OCI-LY7 (cell line): ENCODE results near the gene SCD. TPM values are rescaled to one million over a fixed set of nuclear protein-coding genes. Genes with fewer than 3 reads are reported as not detected.
A peak's percentile ranks its signal among the peaks of the same experiment; 100 is the strongest.

ENCODE experiments used
- BruUV-seq: library from RNA; stranded (reverse); fragments of 400-500 nt; replicated peaks from 2 replicates; lab custom pipeline; 2021; lab: Mats Ljungman, UMichigan
- CTCF ChIA-PET: fragments of 300-600 bp; sonication (Branson Sonifier 250); formaldehyde crosslinking; loops from one replicate; lab custom pipeline; 2022; ENCODE audit warnings: antibody characterized with exemption; ENCODE audit not compliant: unreplicated experiment; lab: Charles Lee
- POLR2A ChIA-PET: fragments of 300-600 bp; sonication (Branson Sonifier 250); formaldehyde crosslinking; loops from one replicate; lab custom pipeline; 2022; ENCODE audit warnings: antibody characterized with exemption; lab: Charles Lee
- DNase-seq: peaks from one replicate; pipeline ENCODE4 v3.0.0-alpha.2; 2015; ENCODE audit warnings: low spot score
- H2AFZ ChIP-seq: fragments of 200-600 bp; sonication (generic), shearing (Covaris generic); 2 replicates; pipeline ENCODE4 v1.6.1; 2014; ENCODE audit warnings: mild to moderate bottlenecking, antibody characterized with exemption, low read length, moderate library complexity
- H3K27ac ChIP-seq: fragments of 200-600 bp; sonication (generic); 2 replicates; pipeline ENCODE4 v1.5.1; 2014; ENCODE audit warnings: mixed run types, low read depth, mild to moderate bottlenecking, moderate library complexity, low read length, inconsistent platforms; ENCODE audit not compliant: poor library complexity, severe bottlenecking
- H3K36me3 ChIP-seq: fragments of 200-600 bp; sonication (generic); 2 replicates; pipeline ENCODE4 v1.6.1; 2014; ENCODE audit warnings: mild to moderate bottlenecking, antibody characterized with exemption, low read length, moderate library complexity, mixed read lengths; ENCODE audit not compliant: insufficient read depth
- H3K4me1 ChIP-seq: fragments of 200-600 bp; sonication (generic); 2 replicates; pipeline ENCODE4 v1.5.1; 2014; ENCODE audit warnings: mild to moderate bottlenecking, low read length; ENCODE audit not compliant: insufficient read depth, poor library complexity, severe bottlenecking
- H3K4me2 ChIP-seq: fragments of 200-600 bp; sonication (generic); 2 replicates; pipeline ENCODE4 v1.6.1; 2014; ENCODE audit warnings: mild to moderate bottlenecking, low read length
- H3K4me3 ChIP-seq: fragments of 200-600 bp; sonication (generic); 2 replicates; pipeline ENCODE4 v1.5.1; 2014; ENCODE audit warnings: mild to moderate bottlenecking, low read depth, low read length; ENCODE audit not compliant: poor library complexity, severe bottlenecking
- H3K79me2 ChIP-seq: fragments of 200-600 bp; sonication (generic); 2 replicates; pipeline ENCODE4 v1.6.1; 2016; ENCODE audit warnings: low read depth, mild to moderate bottlenecking, low read length, moderate library complexity, mixed read lengths; ENCODE audit not compliant: insufficient read depth
- H3K9me2 ChIP-seq: fragments of 200-600 bp; sonication (generic); 2 replicates; pipeline ENCODE4 v1.6.1; 2016; ENCODE audit warnings: mild to moderate bottlenecking, low read length, mixed read lengths; ENCODE audit not compliant: insufficient read depth
- H3K9me3 ChIP-seq: fragments of 200-600 bp; sonication (generic); 2 replicates; pipeline ENCODE4 v1.6.1; 2014; ENCODE audit warnings: mild to moderate bottlenecking, mixed run types, low read length, mixed read lengths
- H4K20me1 ChIP-seq: fragments of 200-600 bp; sonication (generic); 2 replicates; pipeline ENCODE4 v1.6.1; 2014; ENCODE audit warnings: mild to moderate bottlenecking, antibody characterized with exemption, low read length, moderate library complexity, mixed read lengths; ENCODE audit not compliant: insufficient read depth
- EZH2phosphoT487 ChIP-seq: fragments of 200-600 bp; sonication (generic); IDR thresholded peaks from 2 replicates; pipeline ENCODE4 v1.6.1; 2018; ENCODE audit warnings: low read depth, borderline replicate concordance, mild to moderate bottlenecking, mixed run types, antibody characterized with exemption, low read length, moderate library complexity, mixed read lengths
- intact Hi-C: fragments of 100-400 bp; cut with micrococcal nuclease; formaldehyde crosslinking; loops from one replicate; pipeline ENCODE4 v1.10.0; 2022; ENCODE audit not compliant: unreplicated experiment
- total RNA-seq, 2 experiments: library from RNA; depleted of rRNA in 1 of 2; stranded (reverse); fragments of >200 nt in 1 of 2; shearing (Covaris generic) in 1 of 2; gene quantifications; 2 replicates each; pipeline ENCODE4 v1.2.3, GENCODE V29; 2014 to 2022
- TF ChIP-seq, protein P1 (sequence below): fragments of 200-600 bp; sonication (generic); conservative IDR thresholded peaks from 2 replicates; pipeline ENCODE4 v1.5.1; 2014; ENCODE audit warnings: mild to moderate bottlenecking, antibody characterized with exemption, low read length, moderate library complexity, mixed read lengths

The SCD gene
- total RNA-seq, 2 experiments from 2014 or later = 76.8 to 327 TPM

DNA sequence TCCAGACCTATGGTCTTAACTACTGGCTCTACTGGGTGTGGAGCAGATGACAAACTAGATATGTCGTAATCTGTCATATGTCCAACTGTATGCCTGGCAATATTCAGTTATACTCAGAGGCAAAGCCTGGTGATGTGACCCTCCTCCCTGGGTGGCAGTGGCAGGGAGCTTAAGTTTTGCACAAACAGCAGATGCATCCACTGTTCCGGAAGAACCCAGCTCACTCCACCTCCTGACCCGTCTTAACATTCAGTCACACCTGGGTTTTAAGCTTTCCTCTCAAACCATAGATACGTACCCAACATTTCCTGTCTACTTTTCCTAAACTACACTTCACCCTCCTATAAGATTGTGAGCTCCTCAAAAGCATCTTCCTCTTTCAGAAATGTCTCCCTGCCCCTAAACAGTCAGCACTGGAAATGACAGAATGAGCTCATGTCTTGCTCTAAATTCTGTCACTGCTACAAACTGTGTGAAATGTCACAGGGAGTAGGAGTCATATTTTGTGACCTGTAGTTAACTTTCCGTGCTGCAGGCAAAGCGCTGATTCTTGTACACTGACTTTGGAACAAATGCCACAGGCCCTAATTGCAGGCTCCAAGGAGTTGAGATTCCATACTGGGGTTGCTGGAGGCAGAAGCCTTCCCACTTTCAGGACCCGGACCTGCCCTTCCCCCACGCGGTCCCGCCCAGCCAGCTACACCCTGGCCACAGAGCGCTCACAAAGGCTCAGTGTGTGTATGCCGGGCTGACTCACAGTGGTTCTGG lies 23.9 kb downstream of the SCD start:
- TF ChIP-seq, protein P1, sequence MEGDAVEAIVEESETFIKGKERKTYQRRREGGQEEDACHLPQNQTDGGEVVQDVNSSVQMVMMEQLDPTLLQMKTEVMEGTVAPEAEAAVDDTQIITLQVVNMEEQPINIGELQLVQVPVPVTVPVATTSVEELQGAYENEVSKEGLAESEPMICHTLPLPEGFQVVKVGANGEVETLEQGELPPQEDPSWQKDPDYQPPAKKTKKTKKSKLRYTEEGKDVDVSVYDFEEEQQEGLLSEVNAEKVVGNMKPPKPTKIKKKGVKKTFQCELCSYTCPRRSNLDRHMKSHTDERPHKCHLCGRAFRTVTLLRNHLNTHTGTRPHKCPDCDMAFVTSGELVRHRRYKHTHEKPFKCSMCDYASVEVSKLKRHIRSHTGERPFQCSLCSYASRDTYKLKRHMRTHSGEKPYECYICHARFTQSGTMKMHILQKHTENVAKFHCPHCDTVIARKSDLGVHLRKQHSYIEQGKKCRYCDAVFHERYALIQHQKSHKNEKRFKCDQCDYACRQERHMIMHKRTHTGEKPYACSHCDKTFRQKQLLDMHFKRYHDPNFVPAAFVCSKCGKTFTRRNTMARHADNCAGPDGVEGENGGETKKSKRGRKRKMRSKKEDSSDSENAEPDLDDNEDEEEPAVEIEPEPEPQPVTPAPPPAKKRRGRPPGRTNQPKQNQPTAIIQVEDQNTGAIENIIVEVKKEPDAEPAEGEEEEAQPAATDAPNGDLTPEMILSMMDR = no peak
- TF ChIP-seq EZH2phosphoT487 = no peak
- no peaks in the 10 kb centered on the region for H3K9me3 ChIP-seq
- peaks cover 16% of the 10 kb centered on the region; the same call in 1 of the 2 replicates for H3K79me2 ChIP-seq
- H3K36me3 ChIP-seq = no peaks in the 10 kb centered on the region
- no peaks in the 10 kb centered on the region for H4K20me1 ChIP-seq
- H3K4me3 ChIP-seq = peak overlapping the region; percentile 13
- peak overlapping the region; percentile 45 for H3K4me2 ChIP-seq
- H2AFZ ChIP-seq = peak overlapping the region; percentile 57; the same call in 1 of the 2 replicates
- CTCF ChIA-PET = interaction anchor here (0.5 to 1.7 kb wide), 2 partner anchors 25 to 638 kb away, joined by 5 to 9 read pairs; partner anchors contain the start of gene SCD
- POLR2A ChIA-PET = interaction anchor here (0.5 to 3.6 kb wide), 12 partner anchors 9 to 1680 kb away, joined by 3 to 83 read pairs (median 5); partner anchors contain the start of genes HIF1AN and SCD
- H3K4me1 ChIP-seq = peaks cover 46% of the 10 kb centered on the region
- no TSS peak for BruUV-seq
- H3K27ac ChIP-seq = peak overlapping the region; percentile 50
- DNase-seq = peak; percentile 31
- H3K9me2 ChIP-seq = no peaks in the 10 kb centered on the region
- intact Hi-C loops = loop anchor here (1.0 to 10.0 kb wide), 4 partner anchors 24 to 359 kb away; partner anchors contain the start of genes ERLIN1 and SCD

DNA sequence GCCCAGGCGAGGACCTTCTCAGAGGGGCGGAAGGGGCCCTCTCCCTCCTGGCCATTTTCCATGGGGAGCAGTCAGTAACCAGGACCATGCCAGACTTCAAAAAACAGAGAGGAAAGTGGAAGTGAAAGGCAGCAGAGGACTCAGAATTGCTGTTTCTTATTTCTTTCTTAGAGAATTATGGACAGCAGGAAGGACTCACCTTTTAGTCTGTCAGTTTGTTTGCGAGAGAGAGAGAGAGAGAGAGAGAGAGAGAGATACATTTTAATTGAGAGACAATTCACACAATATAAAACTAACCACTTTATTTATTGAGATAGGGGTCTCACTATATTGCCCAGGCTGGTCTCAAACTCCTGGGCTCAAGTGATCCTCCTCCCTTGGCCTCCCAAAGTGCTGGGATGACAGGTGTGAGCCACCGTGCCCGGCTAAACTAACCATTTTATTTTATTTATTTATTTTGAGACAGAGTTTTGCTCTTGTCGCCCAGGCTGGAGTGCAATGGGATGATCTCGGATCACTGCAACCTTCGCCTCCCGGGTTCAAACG lies 24.5 kb downstream of the SCD start:
- Histone ChIP-seq H3K4me2 (peak overlapping the region; percentile 45), H3K4me1 (peaks cover 46% of the 10 kb centered on the region), H2AFZ (peak overlapping the region; percentile 57; the same call in 1 of the 2 replicates), H3K36me3 (no peaks in the 10 kb centered on the region), H4K20me1 (no peaks in the 10 kb centered on the region), H3K9me2 (no peaks in the 10 kb centered on the region), H3K4me3 (peak overlapping the region; percentile 13), H3K79me2 (peaks cover 16% of the 10 kb centered on the region; the same call in 1 of the 2 replicates), H3K9me3 (no peaks in the 10 kb centered on the region), H3K27ac (peak overlapping the region; percentile 50)
- POLR2A ChIA-PET = interaction anchor here (0.9 to 3.6 kb wide), 9 partner anchors 9 to 59 kb away, joined by 3 to 83 read pairs (median 5); partner anchors contain the start of gene SCD
- no peak for DNase-seq
- TF ChIP-seq, protein P1 = no peak
- no peak for TF ChIP-seq EZH2phosphoT487
- CTCF ChIA-PET = no interaction called here
- intact Hi-C loops = loop anchor here (1.0 to 10.0 kb wide), 4 partner anchors 24 to 359 kb away; partner anchors contain the start of genes ERLIN1 and SCD
- BruUV-seq = no TSS peak
